PC-3 (cell line): ENCODE data around the gene MAST4. TPM values are rescaled to one million over a fixed set of nuclear protein-coding genes. Genes with fewer than 3 reads are reported as not detected.

Source experiments
- ATAC-seq: fragments of 200-7000 bp; cut with Tn5 transposase; 2 replicates; pipeline ENCODE4 v1.9.1; 2020; ENCODE audit warnings: mild to moderate bottlenecking, moderate library complexity
- BruUV-seq: library from RNA; stranded (reverse); fragments of 400-500 nt; replicated peaks from 2 replicates; lab custom pipeline; 2021; lab: Mats Ljungman, UMichigan
- CTCF ChIA-PET: fragments of 300-600 bp; sonication (Branson Sonifier 250); formaldehyde crosslinking; loops from one replicate; lab custom pipeline; 2022; ENCODE audit warnings: antibody characterized with exemption; lab: Charles Lee
- POLR2A ChIA-PET: fragments of 300-600 bp; sonication (Branson Sonifier 250); formaldehyde crosslinking; loops from one replicate; lab custom pipeline; 2022; ENCODE audit warnings: antibody characterized with exemption; ENCODE audit not compliant: unreplicated experiment; lab: Charles Lee
- DNase-seq: peaks from one replicate; pipeline ENCODE4 v3.0.0-alpha.2; 2015
- H2AFZ ChIP-seq: fragments of 300-600 bp; sonication (generic); 2 replicates; pipeline ENCODE4 v1.6.0; 2016; ENCODE audit warnings: antibody characterized with exemption, low read length
- H3F3A ChIP-seq: fragments of 300-600 bp; sonication (generic); one replicate; pipeline ENCODE4 v1.6.0; 2017; ENCODE audit warnings: antibody characterized with exemption, low read length, control low read depth, mild to moderate bottlenecking; ENCODE audit not compliant: unreplicated experiment
- H3K27ac ChIP-seq: fragments of 300-600 bp; sonication (generic); 2 replicates; pipeline ENCODE4 v1.5.1; 2016; ENCODE audit warnings: mild to moderate bottlenecking, low read length
- H3K27me3 ChIP-seq: fragments of 300-600 bp; sonication (generic); 2 replicates; pipeline ENCODE4 v1.6.1; 2016; ENCODE audit warnings: low read length, mixed read lengths
- H3K36me3 ChIP-seq: fragments of 300-600 bp; sonication (generic); 2 replicates; pipeline ENCODE4 v1.6.1; 2016; ENCODE audit warnings: low read depth, mixed run types, low read length, mixed read lengths
- H3K4me1 ChIP-seq: fragments of 300-600 bp; sonication (generic); 2 replicates; pipeline ENCODE4 v1.5.1; 2016; ENCODE audit warnings: low read length; ENCODE audit not compliant: insufficient read depth
- H3K4me2 ChIP-seq: fragments of 300-600 bp; sonication (generic); 2 replicates; pipeline ENCODE4 v1.6.0; 2016; ENCODE audit warnings: low read length
- H3K4me3 ChIP-seq: fragments of 300-600 bp; sonication (generic); 2 replicates; pipeline ENCODE4 v1.5.1; 2016; ENCODE audit warnings: mild to moderate bottlenecking, low read length, mixed read lengths
- H3K79me2 ChIP-seq: fragments of 300-600 bp; sonication (generic); 2 replicates; pipeline ENCODE4 v1.6.1; 2017; ENCODE audit warnings: low read length, mixed read lengths
- H3K9ac ChIP-seq: fragments of 300-600 bp; sonication (generic); 2 replicates; pipeline ENCODE4 v1.6.0; 2016; ENCODE audit warnings: mild to moderate bottlenecking, low read length
- H3K9me2 ChIP-seq: fragments of 300-600 bp; sonication (generic); replicated peaks from 2 replicates; pipeline ENCODE4 v1.6.1; 2016; ENCODE audit warnings: mixed run types, low read length, mixed read lengths
- H3K9me3 ChIP-seq: fragments of 300-600 bp; sonication (generic); 2 replicates; pipeline ENCODE4 v1.6.1; 2016; ENCODE audit warnings: low read length, mixed read lengths
- H4K20me1 ChIP-seq: fragments of 300-600 bp; sonication (generic); 2 replicates; pipeline ENCODE4 v1.6.1; 2016; ENCODE audit warnings: low read length, mixed read lengths
- CTCF ChIP-seq: fragments of 300-600 bp; sonication (generic); conservative IDR thresholded peaks from 2 replicates; pipeline ENCODE4 v1.5.1; 2017; ENCODE audit warnings: antibody characterized with exemption, low read depth, mild to moderate bottlenecking, low read length
- EZH2 ChIP-seq: fragments of 300-600 bp; sonication (generic); IDR thresholded peaks from one replicate; pipeline ENCODE4 v1.6.1; 2017; ENCODE audit warnings: antibody characterized with exemption, mild to moderate bottlenecking, low read length; ENCODE audit not compliant: unreplicated experiment
- EZH2phosphoT487 ChIP-seq: fragments of 300-600 bp; sonication (generic); IDR thresholded peaks from 2 replicates; pipeline ENCODE4 v1.6.1; 2018; ENCODE audit warnings: mild to moderate bottlenecking, antibody characterized with exemption, low read length, borderline replicate concordance
- intact Hi-C: fragments of 100-400 bp; cut with micrococcal nuclease; formaldehyde crosslinking; loops from 2 replicates; pipeline ENCODE4 v1.9.0; 2023
- total RNA-seq: library from RNA; depleted of rRNA; stranded (reverse); fragments of >200 nt; gene quantifications from 2 replicates; pipeline ENCODE4 v1.2.3, GENCODE V29; 2014

MAST4 gene
- total RNA-seq, 1 experiment from 2014 or later: 7.9 TPM

GRCh38 chr5:67020096-67020615 is 424.0 kb downstream of the MAST4 start:
- peaks cover 17% of the 10 kb centered on the region for H3K4me1 ChIP-seq
- H3K9ac ChIP-seq: no peak overlapping the region
- H3K4me2 ChIP-seq: no peak overlapping the region
- no peak for DNase-seq
- ChIA-PET CTCF (no interaction called here), POLR2A (no interaction called here)
- no peaks in the 10 kb centered on the region for H3K27me3 ChIP-seq
- H4K20me1 ChIP-seq: no peaks in the 10 kb centered on the region
- TF ChIP-seq CTCF: no peak
- ATAC-seq: no peak
- no peak overlapping the region for H2AFZ ChIP-seq
- H3K79me2 ChIP-seq: peaks cover 76% of the 10 kb centered on the region
- no peaks in the 10 kb centered on the region for H3K36me3 ChIP-seq
- no peak overlapping the region for H3K4me3 ChIP-seq
- H3K27ac ChIP-seq: no peak overlapping the region
- intact Hi-C loops: no loop called here
- no peaks in the 10 kb centered on the region for H3K9me3 ChIP-seq
- H3K9me2 ChIP-seq: no peaks in the 10 kb centered on the region
- H3F3A ChIP-seq: no peaks in the 10 kb centered on the region
- BruUV-seq: no TSS peak

- Histone ChIP-seq H3K27me3 (no peaks in the 10 kb centered on the region), H3K9ac (no peak overlapping the region), H3F3A (no peaks in the 10 kb centered on the region), H3K36me3 (no peaks in the 10 kb centered on the region), H3K9me3 (no peaks in the 10 kb centered on the region), H3K4me3 (no peak overlapping the region), H3K4me2 (no peak overlapping the region), H3K9me2 (no peaks in the 10 kb centered on the region), H4K20me1 (no peaks in the 10 kb centered on the region), H3K4me1 (peaks cover 8% of the 10 kb centered on the region; the same call in 1 of the 2 replicates), H2AFZ (no peak overlapping the region), H3K27ac (no peak overlapping the region), H3K79me2 (peaks cover 69% of the 10 kb centered on the region)
- intact Hi-C loops: no loop called here
- ATAC-seq (no peak), DNase-seq (no peak)
- TF ChIP-seq CTCF: no peak
- no peak for TF ChIP-seq EZH2phosphoT487
- no TSS peak for BruUV-seq
- CTCF ChIA-PET: no interaction called here
- POLR2A ChIA-PET: no interaction called here
Measured at GRCh38 chr5:67021031-67021430, 424.8 kb downstream of the MAST4 start.

GRCh38 chr5:67021521-67021920 is 425.3 kb downstream of the MAST4 start:
- TF ChIP-seq CTCF (no peak), EZH2phosphoT487 (no peak), EZH2 (no peak)
- BruUV-seq: no TSS peak
- Histone ChIP-seq H4K20me1 (no peaks in the 10 kb centered on the region), H3K27me3 (no peaks in the 10 kb centered on the region), H3K9me3 (no peaks in the 10 kb centered on the region), H3K9me2 (no peaks in the 10 kb centered on the region), H3K4me3 (no peak overlapping the region), H3K4me2 (no peak overlapping the region), H3K27ac (no peak overlapping the region), H3F3A (no peaks in the 10 kb centered on the region), H2AFZ (no peak overlapping the region), H3K36me3 (no peaks in the 10 kb centered on the region), H3K9ac (no peak overlapping the region), H3K4me1 (peaks cover 4% of the 10 kb centered on the region; the same call in 1 of the 2 replicates), H3K79me2 (peaks cover 64% of the 10 kb centered on the region)
- ChIA-PET CTCF (no interaction called here), POLR2A (no interaction called here)
- ATAC-seq (no peak), DNase-seq (no peak)
- intact Hi-C loops: no loop called here
